GM12891 (cell line): Measurements from ENCODE around the gene ITGB4. TPM values are rescaled to one million over a fixed set of nuclear protein-coding genes. Genes with fewer than 3 reads are reported as not detected.

Source experiments
- DNase-seq: peaks from one replicate; pipeline ENCODE4 v3.0.0; 2011; ENCODE audit warnings: low spot score; ENCODE audit not compliant: insufficient read length
- FAIRE-seq: peaks from 2 replicates; lab custom pipeline; 2011; peaks lifted over from hg19 to GRCh38; lab: Jason Lieb, UNC
- PAX5 ChIP-seq: IDR thresholded peaks from 2 replicates; pipeline ENCODE4 v1.6.1; 2011; ENCODE audit warnings: low read length, moderate library complexity, mild to moderate bottlenecking; ENCODE audit not compliant: insufficient read depth, severe bottlenecking
- POLR2A ChIP-seq: IDR thresholded peaks from 2 replicates; pipeline ENCODE4 v1.6.1; 2011; ENCODE audit warnings: low read depth, low read length, control low read depth
- POLR2AphosphoS5 ChIP-seq: IDR thresholded peaks from 2 replicates; pipeline ENCODE4 v1.6.1; 2011; ENCODE audit warnings: low read depth, low read length, control low read depth
- POU2F2 ChIP-seq: IDR thresholded peaks from 2 replicates; pipeline ENCODE4 v1.6.1; 2011; ENCODE audit warnings: low read depth, mild to moderate bottlenecking, control low read depth, low read length, moderate library complexity
- SPI1 ChIP-seq: IDR thresholded peaks from 2 replicates; pipeline ENCODE4 v1.6.1; 2011; ENCODE audit warnings: low read depth, low read length, control low read depth
- TAF1 ChIP-seq: IDR thresholded peaks from 2 replicates; pipeline ENCODE4 v1.6.1; 2011; ENCODE audit warnings: low read depth, low read length, control low read depth
- polyA plus RNA-seq: library from polyadenylated mRNA; unstranded; fragments of >200 nt; gene quantifications from one replicate; pipeline ENCODE4 v1.2.1, GENCODE V29; 2012; ENCODE audit warnings: low read depth, missing spikeins, inconsistent platforms; ENCODE audit not compliant: missing spikeins

The ITGB4 gene
- polyA plus RNA-seq: 1.2 TPM

- TF ChIP-seq TAF1 (no peak), POU2F2 (no peak), POLR2A (no peak)
- FAIRE-seq (peak; percentile 43), DNase-seq (peak; percentile 83)
Measured at GRCh38 chr17:75720656-75721462, at the start of gene ITGB4. TSS of gene ITGB4 (plus strand) at chr17:75721459. CDS start at chr17:75724704, 3,245 bp downstream.

GRCh38 chr17:75672011-75672410 is 49.2 kb upstream of the ITGB4 start:
- FAIRE-seq (no peak), DNase-seq (no peak)
- TF ChIP-seq POLR2A (no peak), POLR2AphosphoS5 (no peak), TAF1 (no peak), POU2F2 (no peak), PAX5 (no peak), SPI1 (no peak)

GRCh38 chr17:75673487-75673886 is 47.8 kb upstream of the ITGB4 start:
- TF ChIP-seq POLR2AphosphoS5 (no peak), TAF1 (no peak), POU2F2 (no peak), POLR2A (no peak), PAX5 (no peak), SPI1 (no peak)
- FAIRE-seq (no peak), DNase-seq (no peak)

GRCh38 chr17:75676461-75676860 is 44.8 kb upstream of the ITGB4 start:
- TF ChIP-seq POLR2AphosphoS5 (no peak), SPI1 (no peak)
- FAIRE-seq (no peak), DNase-seq (no peak)

GRCh38 chr17:75679706-75680211 is 41.5 kb upstream of the ITGB4 start:
- DNase-seq: no peak
- no peak for TF ChIP-seq SPI1
- no peak for TF ChIP-seq POU2F2
- no peak for TF ChIP-seq TAF1
- TF ChIP-seq POLR2AphosphoS5: no peak
- no peak for TF ChIP-seq POLR2A
- TF ChIP-seq PAX5: no peak
- no peak for FAIRE-seq

- DNase-seq: no peak
- TF ChIP-seq POLR2A (peak; percentile 37; the same call in 1 of the 2 replicates), POLR2AphosphoS5 (no peak), PAX5 (no peak)
- no peak for FAIRE-seq
Measured at GRCh38 chr17:75680431-75680830, 40.8 kb upstream of the ITGB4 start.

- DNase-seq (no peak), FAIRE-seq (no peak)
- TF ChIP-seq POU2F2: no peak
Measured at GRCh38 chr17:75681289-75681688, 40.0 kb upstream of the ITGB4 start.

- no peak for FAIRE-seq
- no peak for DNase-seq
- TF ChIP-seq SPI1 (no peak), PAX5 (no peak), TAF1 (no peak), POU2F2 (no peak), POLR2AphosphoS5 (no peak), POLR2A (no peak)
Measured at GRCh38 chr17:75683583-75683982, 37.7 kb upstream of the ITGB4 start.

- no peak for TF ChIP-seq TAF1
- TF ChIP-seq PAX5: no peak
- no peak for TF ChIP-seq SPI1
- TF ChIP-seq POLR2A: no peak
- no peak for TF ChIP-seq POU2F2
- FAIRE-seq: no peak
- DNase-seq: no peak
Measured at GRCh38 chr17:75684249-75684648, 37.0 kb upstream of the ITGB4 start.

- TF ChIP-seq TAF1 (no peak), POLR2AphosphoS5 (no peak), POU2F2 (no peak), SPI1 (no peak), PAX5 (no peak)
- DNase-seq (no peak), FAIRE-seq (no peak)
Measured at GRCh38 chr17:75684924-75685323, 36.3 kb upstream of the ITGB4 start.

- FAIRE-seq (no peak), DNase-seq (no peak)
- no peak for TF ChIP-seq TAF1
- TF ChIP-seq POU2F2: no peak
- TF ChIP-seq POLR2AphosphoS5: no peak
- no peak for TF ChIP-seq POLR2A
- no peak for TF ChIP-seq PAX5
- TF ChIP-seq SPI1: no peak
Measured at GRCh38 chr17:75685499-75685898, 35.8 kb upstream of the ITGB4 start.

GRCh38 chr17:75688209-75688825 is 32.9 kb upstream of the ITGB4 start:
- TF ChIP-seq SPI1: no peak
- TF ChIP-seq POLR2A: peak; percentile 54
- FAIRE-seq: no peak

More at GRCh38 chr17:75688209-75688825, 32.9 kb upstream of the ITGB4 start:
- no peak for DNase-seq
